A549 treated with CpdA at 1 μM for 4 hours (cell line): Measurements from ENCODE around the gene PRB3. TPM values are rescaled to one million over a fixed set of nuclear protein-coding genes. Genes with fewer than 3 reads are reported as not detected.

Source experiments
- total RNA-seq: library from RNA; stranded (reverse); fragments of 200-300 nt; extraction: Qiagen RNA extraction; gene quantifications from 5 replicates; pipeline ENCODE4 v1.2.3, GENCODE V29; 2022; ENCODE audit warnings: low read depth

PRB3 gene
- not detected in 5 replicates for total RNA-seq

DNA sequence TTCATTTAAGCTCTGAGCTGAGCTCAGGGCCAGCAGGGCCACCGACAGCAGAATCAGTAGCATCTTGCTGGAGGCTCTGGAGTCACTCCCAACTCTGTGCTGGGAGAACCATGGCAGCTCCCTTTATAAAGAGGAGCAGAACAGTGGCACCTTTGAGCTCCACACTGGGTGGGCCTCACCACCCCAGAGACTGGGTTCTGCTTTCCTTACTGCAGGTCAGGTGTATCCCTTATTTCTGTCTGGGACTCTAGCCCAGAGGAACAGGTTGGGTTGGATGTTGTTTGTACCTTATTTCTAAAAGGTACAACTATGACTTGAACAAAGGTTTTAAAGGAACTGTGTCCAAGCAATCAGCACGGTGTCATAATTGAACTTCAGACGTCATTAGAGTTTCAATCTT lies at the start of gene PRB3:
TSS of gene PRB3 (minus strand) at position 101 of the 400 bp plus-strand sequence. CDS start at position 63, 38 bp downstream.

DNA sequence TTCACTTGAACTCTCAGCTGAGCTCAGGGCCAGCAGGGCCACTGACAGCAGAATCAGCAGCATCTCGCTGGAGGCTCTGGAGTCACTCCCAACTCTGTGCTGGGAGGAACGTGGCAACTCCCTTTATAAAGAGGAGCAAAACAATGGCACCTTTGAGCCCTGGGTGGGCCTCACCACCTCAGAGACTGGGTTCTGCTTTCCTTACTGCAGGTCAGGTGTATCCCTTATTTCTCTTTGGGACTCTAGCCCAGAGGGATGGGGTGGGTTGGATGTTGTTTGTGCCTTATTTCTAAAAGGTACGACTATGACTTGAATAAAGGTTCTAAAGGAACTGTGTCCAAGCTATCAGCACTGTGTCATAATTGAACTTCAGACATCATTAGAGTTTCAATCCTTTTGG lies 40.8 kb upstream of the PRB3 start, which contains the start of gene PRB4:
TSS of gene PRB4 (minus strand) at position 101 of the 400 bp plus-strand sequence. CDS start at position 63, 38 bp downstream.

Other genes starting within 250 kb of the PRB3 start
- 0.08 to 0.27 TPM (median 0.16 TPM) in 3 of 5 replicates, not detected in the others for gene TAS2R19, start 247.1 kb downstream of the PRB3 start, total RNA-seq
- 0.08 to 0.13 TPM in 2 of 5 replicates, not detected in the others for gene TAS2R31, start 238.3 kb downstream of the PRB3 start, total RNA-seq
- gene TAS2R46, start 207.4 kb downstream of the PRB3 start, total RNA-seq, result not detected in 5 replicates
- not detected in 5 replicates for gene TAS2R43, start 177.4 kb downstream of the PRB3 start, total RNA-seq
- not detected in 5 replicates for gene TAS2R30, start 135.1 kb downstream of the PRB3 start, total RNA-seq
- 8.1 to 9.0 TPM (median 8.7 TPM) in 5 replicates for gene SMIM10L1, start 98.5 kb downstream of the PRB3 start, total RNA-seq
- gene TAS2R42, start 82.8 kb downstream of the PRB3 start, total RNA-seq, result not detected in 5 replicates
- gene PRB4, start 40.7 kb upstream of the PRB3 start, total RNA-seq, result not detected in 5 replicates
- gene PRB2, start 125.9 kb upstream of the PRB3 start, total RNA-seq, result not detected in 5 replicates